HCT116 (cell line): ENCODE data around the gene UTS2. TPM values are rescaled to one million over a fixed set of nuclear protein-coding genes. Genes with fewer than 3 reads are reported as not detected.
A peak's percentile ranks its signal among the peaks of the same experiment; 100 is the strongest.

Experiments
- ATAC-seq: fragments of 200-7000 bp; cut with Tn5 transposase; 2 replicates; pipeline ENCODE4 v1.9.1; 2020; ENCODE audit warnings: mild to moderate bottlenecking, moderate library complexity
- BruUV-seq: library from RNA; stranded (reverse); fragments of 400-500 nt; replicated peaks from 2 replicates; lab custom pipeline; 2021; lab: Mats Ljungman, UMichigan
- CTCF ChIA-PET: fragments of 300-600 bp; sonication (Branson Sonifier 250); formaldehyde crosslinking; loops from one replicate; lab custom pipeline; 2021; ENCODE audit warnings: antibody characterized with exemption; lab: Charles Lee
- POLR2A ChIA-PET: fragments of 300-600, 350-600 bp; sonication (Branson Sonifier 250); formaldehyde crosslinking; loops from one replicate; lab custom pipeline; 2021; ENCODE audit warnings: antibody characterized with exemption; lab: Charles Lee
- RAD21 ChIA-PET, 2 experiments: fragments of 300-600 bp; sonication (Branson Sonifier 250); formaldehyde crosslinking; loops; one replicate each; lab custom pipeline; 2023; ENCODE audit warnings: low total read pairs in 2 of 2; ENCODE audit not compliant: uncharacterized antibody in 2 of 2, unreplicated experiment in 2 of 2, low non-redundant PET in 1 of 2; lab: Charles Lee
- DNase-seq: peaks from one replicate; pipeline ENCODE4 v3.0.0-alpha.2; 2010; ENCODE audit warnings: low read depth, low spot score
- H2AFZ ChIP-seq: fragments of 200-600 bp; shearing (Covaris generic), sonication (generic); 2 replicates; pipeline ENCODE4 v1.6.1; 2017; ENCODE audit warnings: low read depth, mixed run types, mixed read lengths, antibody characterized with exemption, low read length; ENCODE audit not compliant: poor library complexity, severe bottlenecking
- H3K27ac ChIP-seq: 2 replicates; pipeline ENCODE4 v1.5.1; 2012; ENCODE audit warnings: low read depth, low read length
- H3K27me3 ChIP-seq: fragments of 200-600 bp; sonication (generic); 2 replicates; pipeline ENCODE4 v1.6.1; 2016; ENCODE audit warnings: mixed run types, low read length, mixed read lengths; ENCODE audit not compliant: insufficient read depth
- H3K36me3 ChIP-seq, 2 experiments: fragments of 200-500 bp in 1 of 2; fragments of 200-600 bp in 1 of 2; sonication (Bioruptor generic) in 1 of 2; sonication (generic) in 1 of 2; 2 replicates each; pipeline versions ENCODE4 v1.5.1 to v1.6.1; 2014 to 2016; ENCODE audit warnings: low read length in 2 of 2, inconsistent platforms in 1 of 2, mixed read lengths in 1 of 2, mixed run types in 1 of 2; ENCODE audit not compliant: insufficient read depth in 2 of 2, control insufficient read depth in 1 of 2
- H3K4me1 ChIP-seq, 2 experiments: fragments of 200-600 bp in 1 of 2; sonication (generic) in 1 of 2; 2 replicates each; pipeline versions ENCODE4 v1.5.1 to v1.6.1; 2012 to 2017; ENCODE audit warnings: low read length in 2 of 2, inconsistent platforms in 1 of 2, mild to moderate bottlenecking in 1 of 2, mixed read lengths in 1 of 2, mixed run types in 1 of 2, moderate library complexity in 1 of 2; ENCODE audit not compliant: insufficient read depth in 2 of 2, control insufficient read depth in 1 of 2
- H3K4me2 ChIP-seq: fragments of 200-600 bp; sonication (generic); 2 replicates; pipeline ENCODE4 v1.6.1; 2017; ENCODE audit warnings: mixed run types, low read length, mixed read lengths
- H3K4me3 ChIP-seq, 2 experiments: fragments of 200-600 bp in 1 of 2; sonication (generic) in 1 of 2; replicated peaks in 1 of 2; 2 replicates each; pipeline ENCODE4 v1.5.1; 2011 to 2016; ENCODE audit warnings: low read length in 2 of 2, control low read depth in 1 of 2, low read depth in 1 of 2, mild to moderate bottlenecking in 1 of 2, mixed read lengths in 1 of 2, mixed run types in 1 of 2
- H3K79me2 ChIP-seq: fragments of 200-600 bp; sonication (generic); 2 replicates; pipeline ENCODE4 v1.6.1; 2017; ENCODE audit warnings: mild to moderate bottlenecking, mixed run types, low read length, moderate library complexity, mixed read lengths; ENCODE audit not compliant: insufficient read depth
- H3K9ac ChIP-seq: fragments of 200-600 bp; sonication (generic); 2 replicates; pipeline ENCODE4 v1.6.1; 2016; ENCODE audit warnings: low read length, mixed read lengths
- H3K9me2 ChIP-seq: fragments of 200-600 bp; sonication (generic), shearing (Covaris generic); 2 replicates; pipeline ENCODE4 v1.6.1; 2017; ENCODE audit warnings: mixed run types, mild to moderate bottlenecking, moderate library complexity; ENCODE audit not compliant: insufficient read depth
- H3K9me3 ChIP-seq, 2 experiments: fragments of 200-500 bp in 1 of 2; fragments of 200-600 bp in 1 of 2; sonication (Bioruptor generic) in 1 of 2; sonication (generic) in 1 of 2; 2 replicates each; pipeline ENCODE4 v1.6.1; 2014 to 2017; ENCODE audit warnings: low read length in 2 of 2, mixed read lengths in 2 of 2, inconsistent platforms in 1 of 2, low read depth in 1 of 2, mild to moderate bottlenecking in 1 of 2, mixed run types in 1 of 2, moderate library complexity in 1 of 2; ENCODE audit not compliant: control insufficient read depth in 1 of 2, insufficient read depth in 1 of 2
- H4K20me1 ChIP-seq: fragments of 200-600 bp; sonication (generic), shearing (Covaris generic); 2 replicates; pipeline ENCODE4 v1.6.1; 2017; ENCODE audit warnings: mixed run types, mild to moderate bottlenecking, moderate library complexity; ENCODE audit not compliant: insufficient read depth
- CTCF ChIP-seq, 3 experiments: fragments of 200-600 bp in 1 of 3; sonication (generic) in 1 of 3; IDR thresholded peaks in 2 of 3; conservative IDR thresholded peaks in 1 of 3; 2 replicates each; pipeline ENCODE4 v1.5.1; 2012 to 2017; ENCODE audit warnings: low read depth in 2 of 3, low read length in 2 of 3, antibody characterized with exemption in 1 of 3, borderline replicate concordance in 1 of 3, control low read depth in 1 of 3, mild to moderate bottlenecking in 1 of 3, mixed read lengths in 1 of 3, mixed run types in 1 of 3, moderate library complexity in 1 of 3; ENCODE audit not compliant: insufficient read depth in 1 of 3
- ELF1 ChIP-seq: IDR thresholded peaks from 2 replicates; pipeline ENCODE4 v1.6.1; 2012; ENCODE audit warnings: low read depth, borderline replicate concordance
- EZH2phosphoT487 ChIP-seq: fragments of 200-600 bp; IDR thresholded peaks from 2 replicates; pipeline ENCODE4 v1.6.1; 2018; ENCODE audit warnings: antibody characterized with exemption, borderline replicate concordance
- JUND ChIP-seq: IDR thresholded peaks from 2 replicates; pipeline ENCODE4 v1.6.1; 2012
- RAD21 ChIP-seq: IDR thresholded peaks from 2 replicates; pipeline ENCODE4 v1.6.1; 2012; ENCODE audit warnings: low read depth, mild to moderate bottlenecking
- SP1 ChIP-seq: IDR thresholded peaks from 2 replicates; pipeline ENCODE4 v1.6.1; 2012; ENCODE audit warnings: low read depth
- SRF ChIP-seq: IDR thresholded peaks from 2 replicates; pipeline ENCODE4 v1.6.1; 2012; ENCODE audit warnings: low read depth
- TCF7L2 ChIP-seq: IDR thresholded peaks from 2 replicates; pipeline ENCODE4 v1.7.0; 2011; ENCODE audit warnings: borderline replicate concordance, inconsistent platforms; ENCODE audit not compliant: insufficient read depth, insufficient read length; ENCODE audit errors: extremely low read depth
- ZBTB33 ChIP-seq: IDR thresholded peaks from 2 replicates; pipeline ENCODE4 v1.6.1; 2011; ENCODE audit warnings: mild to moderate bottlenecking, low read length, moderate library complexity; ENCODE audit not compliant: insufficient replicate concordance; ENCODE audit errors: extremely low read depth
- ZFX ChIP-seq: fragments of 450-650 bp; IDR thresholded peaks from 2 replicates; pipeline ENCODE4 v1.6.1; 2017
- intact Hi-C: fragments of 100-400 bp; cut with micrococcal nuclease; formaldehyde crosslinking; loops from 2 replicates; pipeline ENCODE4 v1.10.0; 2022
- total RNA-seq: library from RNA; stranded (reverse); gene quantifications from one replicate; pipeline ENCODE4 v1.2.1, GENCODE V29; 2021; ENCODE audit not compliant: unreplicated experiment

UTS2 gene
- total RNA-seq, 1 experiment from 2014 or later: 3.0 TPM

DNA sequence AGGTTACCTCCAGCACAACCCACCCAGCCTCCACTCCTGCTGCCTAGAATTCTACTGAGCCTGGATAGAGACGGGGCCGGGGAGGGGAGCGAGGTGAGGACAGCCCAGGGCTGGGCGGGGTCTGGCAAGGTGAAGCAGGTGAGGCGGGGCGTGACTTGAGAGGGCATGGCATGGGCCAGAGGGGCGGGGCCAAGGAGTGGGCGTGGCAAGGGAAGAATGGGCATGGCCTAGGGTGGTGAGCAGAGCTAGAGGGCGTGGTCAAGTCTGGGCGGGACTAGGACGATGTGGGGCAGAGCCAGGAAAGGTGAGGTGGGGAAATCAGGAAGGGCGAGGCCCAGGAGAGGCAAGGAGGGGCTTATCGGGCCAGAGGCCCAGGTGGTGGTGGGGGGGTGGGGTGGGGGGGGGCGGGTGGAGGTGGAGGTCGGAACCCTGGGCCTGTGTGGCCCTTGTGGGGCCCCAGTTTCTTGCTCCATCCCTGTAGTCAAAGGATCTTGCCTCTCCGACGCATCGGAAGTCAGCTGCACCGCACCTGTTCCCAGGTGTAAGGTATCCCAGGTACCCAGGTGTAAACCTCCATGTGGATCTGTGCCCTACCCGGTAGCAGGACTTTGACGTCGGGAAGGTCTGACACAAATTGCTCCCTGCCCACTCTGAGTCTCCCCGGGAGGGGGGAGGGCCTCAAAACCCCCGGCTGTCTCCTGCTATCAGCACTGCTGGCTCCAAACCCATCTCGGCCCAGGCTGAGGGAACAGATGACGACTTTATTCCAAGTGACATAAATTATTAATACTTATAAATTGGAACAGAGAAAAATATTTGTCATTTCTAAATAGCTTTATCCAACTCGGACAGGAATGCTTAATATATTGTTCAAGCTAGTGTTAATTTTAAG is 32.9 kb upstream of the UTS2 start:
- no TSS peak for BruUV-seq
- Histone ChIP-seq H3K36me3 (no peaks in the 10 kb centered on the region), H3K79me2 (no peaks in the 10 kb centered on the region), H3K9me2 (no peaks in the 10 kb centered on the region), H2AFZ (no peak overlapping the region), H3K27me3 (no peaks in the 10 kb centered on the region), H3K4me1 (peaks cover 6 to 21% of the 10 kb centered on the region in 2 experiments), H3K27ac (no peak overlapping the region), H3K4me2 (peak overlapping the region; percentile 38; the same call in 1 of the 2 replicates), H3K4me3 (no peak overlapping the region), H3K9ac (no peak overlapping the region), H3K9me3 (no peaks in the 10 kb centered on the region), H4K20me1 (no peaks in the 10 kb centered on the region)
- intact Hi-C loops: no loop called here
- peak; percentile 63 for DNase-seq
- POLR2A ChIA-PET: no interaction called here
- no peak for TF ChIP-seq JUND
- no peak for TF ChIP-seq CTCF (IDR thresholded peaks at IDR 0.05 in 2 of 3, conservative IDR thresholded peaks at IDR 0.05 in 1 of 3; ENCODE audit: borderline replicate concordance in 1 of 3, insufficient read depth in 1 of 3, low read depth in 2 of 3, low read length in 2 of 3)
- TF ChIP-seq RAD21: no peak
- TF ChIP-seq SRF: no peak
- TF ChIP-seq TCF7L2: no peak
- TF ChIP-seq SP1: no peak
- no peak for TF ChIP-seq ZBTB33
- no peak for TF ChIP-seq ELF1
- no peak for TF ChIP-seq ZFX
- no peak for TF ChIP-seq EZH2phosphoT487
- RAD21 ChIA-PET: no interaction called here
- CTCF ChIA-PET: no interaction called here
- peak; percentile 99 for ATAC-seq
